Measurements from ENCODE around the gene ADGRD1. TPM values are rescaled to one million over a fixed set of nuclear protein-coding genes. Genes with fewer than 3 reads are reported as not detected.

ADGRD1 gene
- polyA plus RNA-seq, 4 donors, result 14.9 to 19.3 (median 18.1) TPM

DNA sequence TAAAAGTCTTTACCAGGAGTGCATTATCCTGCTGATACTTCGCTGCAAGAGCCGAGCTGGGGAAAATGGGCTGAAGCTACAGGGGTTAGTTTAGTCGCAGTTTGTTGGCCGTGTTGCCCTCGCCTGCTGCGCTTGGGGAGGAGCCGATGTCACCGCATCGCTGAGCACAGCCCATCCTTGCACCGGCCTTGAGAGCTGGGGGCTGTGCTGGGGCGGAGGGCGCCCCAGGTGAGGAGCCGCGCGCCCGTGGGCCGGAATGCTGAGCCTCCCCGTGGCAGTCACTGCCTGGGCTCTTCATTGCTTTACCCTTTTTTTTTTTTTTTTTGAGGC lies 50.0 kb downstream of the ADGRD1 start:
- DNase-seq (ENCODE audit: low read depth in 4 of 4, low spot score in 3 of 4), result no peak

DNA sequence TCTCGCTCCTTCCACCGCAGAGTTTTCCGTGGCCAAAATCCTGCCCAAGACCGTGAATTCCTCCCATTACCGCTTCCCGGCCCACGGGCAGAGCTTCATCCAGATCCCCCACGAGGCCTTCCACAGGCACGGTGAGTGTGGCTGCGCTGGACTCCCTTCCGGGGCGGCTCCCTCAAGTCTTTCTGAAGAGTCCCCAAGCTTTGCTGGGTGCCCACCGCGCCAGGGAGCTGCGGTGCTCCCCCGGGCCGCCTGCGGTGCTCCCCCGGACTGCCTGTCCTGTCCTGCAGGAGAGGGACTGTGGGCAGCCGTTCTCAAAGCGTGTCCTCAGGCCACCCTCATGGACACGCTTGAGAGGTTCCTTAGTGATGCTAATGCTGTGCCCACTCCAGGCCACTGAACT lies 50.5 kb downstream of the ADGRD1 start:
- no peak for DNase-seq (ENCODE audit: low read depth in 4 of 4, low spot score in 3 of 4)

DNA sequence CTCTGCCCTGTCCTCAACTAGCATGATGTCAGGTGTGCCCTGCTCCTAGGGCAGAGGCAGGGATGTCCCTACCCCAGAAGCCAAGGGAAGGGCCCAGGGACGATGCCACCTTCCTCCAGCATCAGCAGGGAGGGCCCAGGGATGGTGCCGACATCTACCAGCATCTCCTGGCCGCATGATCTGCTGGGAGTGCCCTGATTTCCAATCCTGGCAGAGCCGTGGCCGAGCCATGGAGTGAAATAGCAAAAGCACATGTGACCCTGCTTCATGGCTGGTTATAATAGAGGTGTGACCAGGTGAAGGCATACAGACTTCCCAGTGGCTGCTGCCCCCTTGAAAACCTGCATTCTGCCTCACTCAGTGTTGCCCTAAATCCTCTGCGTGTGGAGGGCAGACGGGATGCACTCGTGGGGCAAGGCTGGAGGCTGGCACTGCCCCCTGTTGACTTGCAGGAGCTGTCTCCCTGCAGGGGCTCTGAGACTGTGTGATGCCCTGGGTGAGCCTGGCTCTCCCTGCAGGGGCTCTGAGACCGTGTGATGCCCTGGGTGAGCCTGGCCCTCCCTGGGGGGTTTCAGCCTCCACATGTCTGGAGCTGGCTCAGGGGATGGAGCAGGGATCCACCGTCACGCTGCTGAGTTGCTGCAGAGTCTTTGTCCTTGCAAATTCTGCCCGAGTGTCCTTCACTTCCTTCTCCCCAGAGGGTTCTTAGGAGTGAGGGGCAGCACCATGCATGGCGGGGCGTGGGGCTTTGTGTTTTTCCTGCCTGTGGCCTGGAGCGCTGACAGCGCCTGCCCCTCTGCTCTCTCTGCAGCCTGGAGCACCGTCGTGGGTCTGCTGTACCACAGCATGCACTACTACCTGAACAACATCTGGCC lies 51.7 kb downstream of the ADGRD1 start:
- DNase-seq (ENCODE audit: low read depth in 4 of 4, low spot score in 3 of 4), result no peak

DNA sequence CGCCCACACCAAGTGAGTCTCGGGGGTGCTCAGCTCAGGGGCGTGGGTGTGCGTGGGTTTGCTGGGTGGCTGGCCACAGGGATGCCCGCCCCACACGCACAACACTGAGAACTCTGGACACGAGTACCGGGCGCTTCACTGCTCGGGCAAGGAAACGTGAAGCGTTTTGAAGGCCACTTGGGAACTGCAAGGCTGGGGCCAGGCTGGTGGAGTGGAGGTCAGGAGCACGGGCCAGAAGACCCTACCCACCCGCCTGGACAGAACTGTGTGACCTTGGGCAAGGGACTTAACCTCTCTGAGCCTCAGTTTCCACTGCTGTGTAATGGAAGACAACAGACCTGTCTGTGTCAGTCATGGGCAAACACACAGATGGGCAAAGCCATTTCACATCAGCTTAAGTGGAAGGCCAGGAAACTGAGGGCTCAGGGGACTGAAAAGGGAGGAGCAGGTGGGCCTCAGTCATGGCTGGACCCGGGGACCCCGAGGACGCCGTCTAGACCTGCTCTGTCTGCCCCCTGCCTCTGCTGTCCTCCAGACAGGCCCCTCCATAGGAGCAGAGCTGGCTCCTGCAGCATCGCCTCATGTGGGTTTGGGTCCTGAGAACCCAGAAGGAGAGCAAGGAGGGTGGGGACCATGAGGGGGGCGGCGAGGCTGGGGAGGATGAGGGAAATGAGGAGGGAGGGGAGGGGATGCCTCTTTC lies 52.5 kb downstream of the ADGRD1 start:
- no peak for DNase-seq (ENCODE audit: low read depth in 4 of 4, low spot score in 3 of 4)

DNA sequence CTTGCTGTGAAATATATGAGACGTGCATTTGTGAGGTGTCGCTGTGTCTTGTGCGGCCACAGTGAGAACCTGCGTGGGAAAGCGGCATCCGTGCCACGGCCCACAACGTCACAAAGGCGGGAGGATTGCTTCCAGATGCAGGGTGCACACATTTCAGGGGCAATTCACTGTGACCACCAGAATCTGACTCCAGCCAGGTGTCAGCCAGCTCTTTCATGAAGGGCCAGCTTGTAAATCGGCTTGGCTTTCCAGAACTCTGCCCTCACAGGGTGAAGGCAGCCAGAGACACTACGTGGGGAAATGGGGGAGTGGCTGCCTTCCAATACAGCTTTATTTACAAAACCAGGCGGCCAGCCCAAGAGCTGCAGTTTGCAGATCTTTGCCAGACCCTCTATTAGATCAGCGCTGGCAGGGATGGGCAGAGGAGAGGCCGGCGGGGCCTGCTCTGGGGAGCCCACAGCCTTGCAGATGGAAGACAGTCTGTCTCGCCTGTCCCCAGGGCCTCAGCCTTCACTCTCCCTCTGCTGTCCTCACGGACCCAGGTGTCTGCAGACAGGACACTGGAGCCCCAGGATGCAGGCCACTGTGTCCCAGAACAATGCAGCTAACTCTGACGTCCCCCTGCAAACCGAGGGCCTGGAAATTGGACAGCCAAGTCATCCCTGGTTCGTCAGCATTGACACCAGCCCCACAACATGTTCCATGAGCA lies 53.5 kb downstream of the ADGRD1 start:
- no peak for DNase-seq (ENCODE audit: low read depth in 4 of 4, low spot score in 3 of 4)

DNA sequence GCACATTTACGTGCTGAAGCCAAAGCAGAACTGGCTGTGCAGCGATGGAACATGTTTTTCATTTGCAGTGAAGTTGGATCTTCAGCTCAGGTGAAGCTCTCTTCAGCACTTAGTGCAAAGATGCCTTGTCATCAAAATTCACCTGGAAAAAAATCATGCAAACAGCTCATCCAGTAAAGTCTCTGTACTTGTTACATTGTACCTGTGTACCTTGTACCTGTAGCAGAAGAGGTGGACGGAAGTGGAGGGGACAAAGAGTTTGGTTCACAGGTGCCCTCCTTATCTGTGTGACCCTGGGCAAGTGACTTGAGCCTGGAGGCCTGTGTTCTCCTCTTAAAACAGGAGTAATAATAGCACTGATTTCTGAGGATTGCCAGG lies 54.0 kb downstream of the ADGRD1 start:
- DNase-seq (ENCODE audit: low read depth in 4 of 4, low spot score in 3 of 4), result no peak

DNA sequence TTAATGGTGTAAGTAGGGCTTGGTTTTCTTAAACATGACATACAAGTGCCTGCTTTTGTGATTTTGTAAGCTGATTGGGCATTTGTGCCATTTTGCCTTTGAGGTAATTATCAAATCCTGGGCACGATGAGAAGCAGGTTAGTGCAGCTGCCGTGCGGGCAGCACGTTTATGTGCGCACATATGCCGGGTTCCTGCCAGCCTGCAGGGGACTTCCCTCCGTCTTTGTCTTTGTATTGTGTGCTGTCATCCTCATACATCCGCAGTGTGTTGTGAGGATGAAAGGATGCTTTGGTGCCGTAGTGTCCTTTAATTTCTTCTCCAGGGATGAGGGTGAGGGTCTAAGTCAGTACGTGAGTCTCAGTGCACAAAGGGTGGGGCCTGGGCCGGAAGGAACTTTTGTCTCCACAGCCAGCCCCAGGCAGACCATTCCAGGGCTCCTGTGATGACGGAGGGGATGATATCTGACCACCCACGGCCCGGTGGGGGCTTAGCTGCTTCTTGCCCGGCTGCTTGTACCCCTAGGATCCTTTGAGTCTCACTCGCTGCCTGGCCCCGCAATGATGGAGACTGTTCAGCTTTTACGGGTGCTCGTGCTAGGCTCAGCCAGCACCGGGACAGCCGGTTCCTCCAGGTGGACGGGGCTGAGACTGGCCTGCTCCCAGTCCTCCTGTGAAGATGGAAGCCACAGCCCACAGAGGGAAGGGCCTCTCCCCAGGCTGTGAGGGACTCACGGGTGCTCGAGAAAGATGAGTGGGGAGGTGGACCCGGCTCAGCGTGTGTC lies 54.6 kb downstream of the ADGRD1 start:
- no peak for DNase-seq (ENCODE audit: low read depth in 4 of 4, low spot score in 3 of 4)

DNA sequence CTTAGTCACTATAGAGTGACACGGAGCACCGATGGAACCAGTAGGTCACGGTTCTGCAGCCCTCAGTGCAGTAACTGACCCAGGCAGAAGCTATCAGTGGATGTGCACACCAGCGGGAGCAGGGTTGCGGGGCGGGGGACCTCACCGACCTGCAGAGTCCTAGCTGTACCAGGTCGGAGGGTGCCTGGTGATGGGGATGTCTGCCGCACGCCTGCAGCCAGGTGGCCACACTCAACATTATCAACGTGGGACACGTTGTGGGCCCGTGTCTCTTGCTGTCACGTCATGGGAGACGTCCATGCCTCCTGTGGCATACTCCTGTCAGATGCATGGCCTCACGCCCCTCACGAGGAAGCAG lies 55.2 kb downstream of the ADGRD1 start:
- no peak for DNase-seq (ENCODE audit: low read depth in 4 of 4, low spot score in 3 of 4)

DNA sequence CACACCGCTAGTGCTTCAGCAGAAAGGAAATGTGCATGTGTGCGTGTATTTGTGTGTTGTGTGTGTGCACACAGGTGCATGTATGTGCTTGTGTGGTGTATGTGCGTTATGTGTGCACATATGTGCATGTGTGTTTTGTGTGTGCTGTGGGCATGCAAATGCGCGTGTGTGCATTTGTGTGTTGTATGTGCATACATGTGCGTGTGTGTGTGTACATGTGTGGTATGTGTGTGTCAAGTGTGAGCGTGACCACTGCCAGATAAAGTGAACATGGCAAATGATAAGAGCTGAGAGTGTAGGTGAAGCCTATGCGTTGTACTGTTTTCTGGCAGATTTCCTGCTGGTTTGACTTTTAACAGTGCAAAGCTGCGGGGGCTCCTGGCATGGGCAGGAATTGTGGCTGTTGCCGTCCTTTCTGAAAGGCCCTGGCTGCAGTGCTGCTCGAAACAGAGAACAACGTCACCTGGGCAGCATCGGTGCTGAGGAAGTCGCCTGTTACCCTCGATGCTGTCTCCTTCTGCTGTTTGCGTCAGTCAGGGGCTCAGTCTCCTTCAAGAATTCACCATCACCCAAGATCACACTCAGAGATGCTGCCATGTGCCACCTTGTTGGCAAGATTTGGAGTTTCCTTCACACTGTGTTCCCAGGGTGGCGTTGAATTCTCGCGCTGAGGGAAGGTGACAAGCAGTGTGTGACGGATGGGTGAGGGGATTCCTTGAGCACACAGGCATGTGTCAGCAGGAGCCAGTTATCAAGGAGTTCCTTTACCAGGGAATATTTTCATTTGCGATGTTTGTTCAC lies 56.1 kb downstream of the ADGRD1 start:
- no peak for DNase-seq (ENCODE audit: low read depth in 4 of 4, low spot score in 3 of 4)

DNA sequence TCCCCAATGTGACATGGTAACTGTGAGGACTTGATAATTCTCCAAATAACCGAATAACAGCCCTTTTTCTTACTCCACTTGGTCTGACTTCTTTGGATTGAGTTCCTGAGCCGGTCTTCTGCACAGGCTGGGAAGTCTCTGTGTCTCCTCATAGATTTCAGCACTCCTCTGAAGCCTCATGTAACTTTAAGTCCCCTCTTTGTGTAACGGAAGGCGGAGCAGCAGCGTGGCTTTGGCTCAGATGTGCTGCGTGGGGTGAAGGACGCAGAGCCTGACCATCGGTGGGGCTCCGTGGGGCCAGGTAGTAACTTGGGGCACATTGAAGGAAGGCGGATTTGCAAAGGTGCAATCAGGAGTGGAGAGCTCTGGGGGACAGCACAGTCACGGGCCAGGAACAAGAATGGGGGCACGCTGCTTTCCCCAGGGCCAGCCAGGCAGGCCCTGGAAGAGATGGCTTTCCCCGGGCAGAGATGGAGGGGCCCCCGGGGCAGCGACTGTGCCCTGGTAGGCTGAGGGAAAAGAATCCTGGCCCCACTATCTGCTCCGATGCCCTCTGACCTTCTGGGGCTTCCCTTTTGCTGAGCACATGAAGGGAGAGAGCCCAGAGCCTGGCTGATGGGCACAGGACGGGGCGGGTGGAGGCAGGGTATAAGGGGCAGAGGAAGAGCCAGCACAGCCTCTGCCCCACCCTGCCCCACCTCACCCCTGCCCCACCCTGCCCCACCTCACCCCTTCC lies 56.9 kb downstream of the ADGRD1 start:
- DNase-seq (ENCODE audit: low read depth in 4 of 4, low spot score in 3 of 4), result no peak

DNA sequence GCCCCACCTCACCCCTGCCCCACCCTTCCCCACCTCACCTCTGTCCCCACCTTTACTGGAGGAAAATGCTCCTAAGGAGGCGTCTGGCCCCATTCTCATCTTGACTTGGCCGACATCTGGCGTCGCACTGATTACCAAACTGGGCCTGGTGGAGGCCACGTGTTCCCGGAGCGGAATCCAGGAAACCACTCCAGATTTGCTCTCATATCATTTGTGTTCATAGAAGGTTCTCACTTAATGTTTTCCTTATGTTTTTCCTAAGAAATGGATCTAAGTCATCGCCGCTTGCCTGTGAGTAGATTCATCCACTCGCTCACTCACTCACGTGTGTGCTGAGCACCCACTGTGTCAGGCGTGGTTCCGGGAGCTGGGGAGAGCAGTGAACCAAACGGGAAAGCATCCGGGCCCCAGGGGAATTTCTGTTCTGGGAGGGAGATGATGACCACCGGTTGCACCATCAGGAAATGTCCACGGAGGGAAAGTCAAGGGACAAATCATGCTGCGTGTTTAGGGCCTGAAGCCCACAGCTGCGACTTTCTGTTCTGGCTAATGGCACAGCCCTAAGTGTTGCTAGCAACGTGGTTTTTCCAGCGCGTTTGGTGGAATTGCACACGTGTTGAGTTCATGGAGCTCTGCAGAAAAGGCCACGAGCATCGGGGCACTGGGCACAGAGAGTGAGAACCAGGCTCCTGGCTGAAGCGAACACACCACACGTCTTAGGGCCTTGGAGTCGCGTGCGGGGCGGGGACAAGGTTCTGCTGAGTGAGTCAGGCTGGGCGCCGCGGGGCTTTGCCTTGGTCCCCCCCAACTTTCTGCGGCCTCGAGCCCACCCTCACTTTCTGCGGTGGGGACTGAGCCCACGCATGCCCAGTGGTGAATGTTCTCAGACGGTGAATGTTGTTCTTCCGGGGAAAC lies 57.7 kb downstream of the ADGRD1 start:
- no peak for DNase-seq (ENCODE audit: low read depth in 4 of 4, low spot score in 3 of 4)

DNA sequence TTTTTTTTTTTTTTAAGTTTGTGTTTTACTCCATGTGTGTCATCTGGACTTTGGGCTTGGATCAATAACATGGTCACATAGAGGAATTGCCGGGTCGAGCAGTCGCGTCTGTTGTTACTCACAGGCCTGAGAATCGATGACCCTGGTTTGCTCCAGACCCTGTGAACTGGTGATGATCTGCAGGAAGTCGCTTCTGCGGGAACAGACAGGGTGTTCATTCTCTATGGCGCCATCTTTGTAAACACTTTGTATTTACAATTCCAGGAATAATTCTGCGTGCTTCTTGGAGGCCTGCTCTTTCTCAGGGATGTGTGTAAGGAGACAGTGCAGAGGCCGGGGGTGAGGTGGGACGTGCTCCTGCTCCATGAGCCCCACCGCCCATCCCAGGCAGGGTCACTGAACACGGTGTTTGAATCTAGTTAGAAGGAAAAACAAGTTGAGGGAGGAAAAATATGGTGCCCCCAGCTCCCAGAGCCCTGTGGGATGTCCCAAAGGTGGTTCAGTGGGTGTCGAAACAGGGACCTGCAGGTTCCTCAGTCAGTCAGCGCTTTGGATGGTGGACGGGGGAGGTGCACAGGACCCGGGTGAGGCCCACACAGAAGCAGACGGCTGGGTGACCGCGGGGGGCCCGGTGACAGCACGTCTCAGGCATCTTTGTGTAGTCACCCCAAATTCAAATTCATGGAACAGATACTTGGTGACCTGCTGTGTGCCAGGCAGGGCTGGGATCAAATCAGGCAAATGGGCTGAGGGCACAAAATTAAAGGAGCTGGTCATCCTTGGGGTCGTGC lies 58.8 kb downstream of the ADGRD1 start:
- no peak for DNase-seq (ENCODE audit: low read depth in 4 of 4, low spot score in 3 of 4)

DNA sequence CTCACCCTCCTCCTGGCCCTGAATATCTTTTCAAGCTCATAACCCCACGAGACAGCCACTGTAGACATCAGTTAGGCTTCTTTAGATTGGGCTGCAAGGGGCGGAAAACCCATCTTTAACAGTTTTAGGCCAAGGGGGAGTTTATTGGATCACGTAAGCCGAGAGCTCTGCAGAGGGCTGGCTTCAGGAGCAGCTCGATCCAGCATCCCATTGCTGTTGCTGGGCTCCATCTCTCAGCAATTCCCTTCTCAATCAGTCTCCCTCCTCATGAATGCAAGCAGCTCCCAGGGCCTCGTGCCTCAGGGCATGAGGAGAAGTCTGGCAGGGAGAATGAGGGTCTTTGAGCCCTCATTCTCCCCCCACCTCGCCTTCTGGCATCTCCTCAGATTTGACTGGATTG lies 59.4 kb downstream of the ADGRD1 start:
- no peak for DNase-seq (ENCODE audit: low read depth in 4 of 4, low spot score in 3 of 4)

DNA sequence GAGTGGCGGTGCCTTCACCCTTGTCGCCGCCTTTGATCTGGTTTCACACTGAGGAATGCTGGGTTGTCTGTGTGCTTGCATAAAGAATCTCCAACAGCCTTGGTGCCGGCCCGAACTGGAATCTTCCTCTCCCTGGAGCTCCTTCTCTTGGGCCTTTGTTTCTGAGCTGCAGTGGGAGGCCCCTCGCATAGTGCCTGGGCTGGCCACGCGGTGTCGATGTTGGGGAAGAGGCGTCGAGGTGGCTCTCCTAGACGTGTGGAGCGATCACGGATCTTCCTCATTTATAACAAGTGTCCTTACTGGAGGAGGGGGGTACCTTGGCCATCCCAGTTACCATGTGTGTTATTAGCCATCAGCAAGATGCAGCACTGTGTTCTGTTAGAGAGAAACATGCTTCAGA lies 60.6 kb downstream of the ADGRD1 start:
- DNase-seq (ENCODE audit: low read depth in 4 of 4, low spot score in 3 of 4), result no peak

DNA sequence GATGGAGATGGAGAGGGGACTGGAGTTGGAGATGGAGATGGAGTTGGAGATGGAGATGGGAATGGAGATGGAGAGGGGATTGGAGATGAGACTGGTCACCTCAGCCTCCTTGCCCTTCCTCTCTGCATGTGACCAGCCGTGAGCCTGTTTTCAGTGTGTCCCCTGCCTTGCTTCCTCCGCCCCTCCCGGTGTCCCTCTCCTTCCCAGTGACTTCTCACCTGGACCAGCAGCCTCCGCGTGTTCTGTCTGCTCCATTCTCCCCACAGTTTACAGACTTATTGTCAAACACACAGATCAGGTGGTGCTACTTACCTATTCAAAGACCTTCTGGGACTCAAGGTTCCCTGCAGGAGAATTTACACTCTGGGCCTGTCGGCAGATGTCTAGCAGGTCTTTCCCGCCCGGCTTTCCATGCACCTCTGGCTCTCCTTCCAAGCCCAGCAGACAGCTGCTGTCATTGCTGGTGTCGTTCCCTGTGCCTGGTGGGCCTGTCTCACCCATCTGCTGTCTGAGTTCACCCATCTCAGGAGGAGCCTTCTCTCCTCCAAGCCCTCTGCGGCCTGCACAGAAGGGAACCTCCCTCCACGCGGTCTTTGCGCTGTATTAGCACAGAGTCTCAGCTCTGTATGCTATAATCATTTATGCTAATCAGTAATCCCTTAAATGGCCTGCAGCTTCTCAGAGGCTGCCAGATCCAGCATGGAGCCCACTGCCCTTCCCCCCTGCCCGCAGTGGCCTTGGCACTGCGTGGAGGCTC lies 62.1 kb downstream of the ADGRD1 start:
- no peak for DNase-seq (ENCODE audit: low read depth in 4 of 4, low spot score in 3 of 4)

DNA sequence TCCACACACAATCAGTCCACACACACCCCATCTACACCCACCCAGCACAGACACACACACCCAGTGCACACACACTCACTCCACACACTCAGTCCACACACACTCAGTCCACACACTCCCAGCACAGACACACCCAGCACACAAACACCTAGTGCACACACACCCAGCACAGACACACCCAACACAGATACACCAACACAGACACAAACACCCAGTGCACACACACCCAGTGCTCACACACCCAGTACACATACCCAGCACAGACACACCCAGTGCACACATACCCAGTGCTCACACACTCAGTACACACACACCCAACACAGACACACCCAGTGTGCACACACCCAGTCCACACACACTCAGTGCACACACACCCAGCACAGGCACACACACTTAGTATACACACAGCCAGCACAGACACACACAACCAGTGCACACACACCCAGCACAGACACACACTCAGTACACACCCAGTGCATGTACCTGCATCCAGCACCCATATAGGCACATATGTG lies 63.8 kb downstream of the ADGRD1 start:
- DNase-seq (ENCODE audit: low read depth in 4 of 4, low spot score in 3 of 4), result no peak
